Central memory CD8-positive, alpha-beta T cell (primary cell): ENCODE data around the gene S1PR3.
"Not testable (repeated sequence)": the region's sequence is repeated elsewhere in the genome, so short reads cannot be mapped to it uniquely, and the experiment has no call there.

Experiments used
- ATAC-seq: fragments of 150-1000 bp; cut with Tn5 transposase; replicated peaks from 2 replicates; pipeline ENCODE4 v1.10.0; 2022; ENCODE audit warnings: mild to moderate bottlenecking, moderate FRiP score, moderate number of reproducible peaks; ENCODE audit not compliant: poor library complexity, severe bottlenecking; ENCODE audit errors: extremely low read depth
- DNase-seq, 2 donors: peaks; one replicate each; pipeline ENCODE4 v3.0.0; 2021; ENCODE audit warnings: low spot score in 2 of 2
- H3K27ac Mint-ChIP-seq: one replicate; pipeline ENCODE4 v1.8.0; 2022; ENCODE audit warnings: low read depth, mild to moderate bottlenecking, moderate library complexity, mixed read lengths
- H3K27me3 Mint-ChIP-seq: one replicate; pipeline ENCODE4 v1.8.0; 2022; ENCODE audit warnings: mixed read lengths
- H3K36me3 Mint-ChIP-seq: one replicate; pipeline ENCODE4 v1.8.0; 2022; ENCODE audit warnings: mild to moderate bottlenecking, moderate library complexity, mixed read lengths; ENCODE audit not compliant: insufficient read depth
- H3K4me1 Mint-ChIP-seq: one replicate; pipeline ENCODE4 v1.8.0; 2022; ENCODE audit warnings: mixed read lengths
- H3K4me3 Mint-ChIP-seq: one replicate; pipeline ENCODE4 v1.8.0; 2022; ENCODE audit warnings: mild to moderate bottlenecking, moderate library complexity, mixed read lengths
- H3K9me3 Mint-ChIP-seq: one replicate; pipeline ENCODE4 v1.8.0; 2022; ENCODE audit warnings: mixed read lengths

Gene S1PR3

DNA sequence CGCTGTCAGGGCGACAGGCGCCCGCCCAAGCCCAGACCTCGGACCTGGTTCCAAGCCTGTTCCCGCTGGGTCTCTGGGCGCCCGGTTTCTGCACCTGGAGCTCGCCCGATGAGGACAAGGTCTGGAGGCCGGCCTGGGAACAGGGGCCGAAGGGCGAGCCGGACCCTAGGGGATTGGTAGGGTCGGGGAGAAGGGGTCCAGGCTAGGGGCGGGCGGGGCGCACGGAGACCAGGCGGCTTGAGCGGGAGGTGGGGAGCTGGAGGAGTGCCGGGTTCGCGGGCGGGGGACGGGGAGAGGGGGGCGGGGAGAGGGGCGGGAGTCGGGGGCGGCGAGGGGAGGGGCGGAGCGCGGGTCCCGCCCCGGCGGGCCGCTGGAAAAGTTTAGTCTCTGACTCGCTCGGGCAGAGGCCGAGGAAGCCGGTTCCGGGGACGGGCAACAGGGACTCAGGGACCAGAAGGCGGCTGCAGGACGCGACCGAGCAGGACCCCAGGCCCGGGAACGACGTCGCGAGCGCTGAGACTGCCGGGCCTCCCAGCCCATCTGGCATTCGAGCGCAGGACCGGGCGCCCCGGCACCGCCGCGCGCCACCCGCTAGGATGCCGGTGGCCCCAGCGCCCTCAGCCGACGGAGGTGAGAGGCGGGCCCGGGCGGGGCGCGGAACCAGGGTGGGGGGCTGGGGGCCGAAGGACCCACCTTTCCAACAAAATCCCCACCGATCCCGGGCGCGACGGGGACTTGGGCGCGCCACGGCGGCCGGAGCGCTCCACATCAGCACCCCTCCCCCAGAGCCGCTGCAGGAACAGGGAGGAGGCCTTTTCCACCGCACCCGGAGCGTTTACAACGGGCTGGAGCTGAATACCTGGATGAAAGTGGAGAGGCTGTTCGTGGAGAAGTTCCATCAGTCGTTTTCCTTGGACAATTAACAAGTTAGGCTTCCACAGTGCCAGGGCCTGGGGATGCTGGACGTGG is at the start of gene S1PR3:
Gene S1PR3 (plus strand): TSS at position 403 of the 969 bp plus-strand sequence. CDS start 9,733 bp downstream, outside the sequence.
- Mint-ChIP-seq H3K36me3 (no peaks in the 10 kb centered on the region), H3K9me3 (no peaks in the 10 kb centered on the region), H3K4me3 (no peak within 1 kb of the TSS), H3K27me3 (peaks cover 55% of the 10 kb centered on the region), H3K4me1 (peaks cover 15% of the 10 kb centered on the region), H3K27ac (no peak within 1 kb of the TSS)
- DNase-seq: no peak
- ATAC-seq: no peak

DNA sequence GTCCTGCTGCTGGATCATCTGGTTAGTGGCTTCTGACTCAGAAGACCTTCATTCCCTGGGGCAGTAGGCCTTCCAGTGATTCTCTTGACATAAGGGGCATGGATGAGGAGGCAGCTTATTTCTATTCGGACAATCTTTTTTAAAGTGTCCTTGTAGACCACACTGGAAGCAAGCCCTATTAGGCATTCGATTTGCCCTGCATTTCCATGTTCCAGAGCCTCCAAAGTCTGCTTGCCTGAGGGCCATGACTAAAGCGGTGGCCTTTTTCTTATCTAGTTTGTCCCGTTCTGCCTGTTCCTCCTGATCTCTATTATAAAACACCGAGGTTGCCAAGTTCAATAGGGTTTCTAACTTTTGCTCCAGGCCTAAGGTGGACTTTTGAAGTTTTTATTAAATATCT is 49.7 kb upstream of the S1PR3 start:
- DNase-seq, H3K4me1 Mint-ChIP-seq, H3K27ac Mint-ChIP-seq, H3K4me3 Mint-ChIP-seq, ATAC-seq, H3K27me3 Mint-ChIP-seq, H3K36me3 Mint-ChIP-seq, H3K9me3 Mint-ChIP-seq: not testable (repeated sequence)

DNA sequence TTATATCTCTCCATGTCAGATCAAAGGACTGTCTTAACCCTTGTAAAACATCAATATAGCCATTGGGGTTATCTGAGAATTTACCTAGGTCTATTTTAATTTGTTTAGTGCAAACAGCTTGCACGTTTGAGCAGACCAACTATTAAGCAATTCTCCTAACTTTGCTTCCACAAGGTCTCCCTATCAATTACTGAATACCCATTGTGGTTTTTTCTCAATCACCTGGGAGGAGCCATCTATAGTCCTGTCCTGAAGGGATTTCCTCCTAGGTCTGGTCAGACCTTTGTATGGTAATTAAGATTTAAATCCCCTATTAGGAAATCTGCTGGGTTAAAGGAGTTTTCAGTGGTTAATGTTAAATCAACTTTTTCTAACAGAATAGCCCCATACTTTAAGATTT is 48.9 kb upstream of the S1PR3 start:
- ATAC-seq (no peak), DNase-seq (no peak)
- H3K4me1 Mint-ChIP-seq: no peaks in the 10 kb centered on the region
- no peaks in the 10 kb centered on the region for H3K36me3 Mint-ChIP-seq
- H3K27me3 Mint-ChIP-seq: no peaks in the 10 kb centered on the region
- no peak overlapping the region for H3K4me3 Mint-ChIP-seq
- H3K9me3 Mint-ChIP-seq: no peaks in the 10 kb centered on the region
- no peak overlapping the region for H3K27ac Mint-ChIP-seq

DNA sequence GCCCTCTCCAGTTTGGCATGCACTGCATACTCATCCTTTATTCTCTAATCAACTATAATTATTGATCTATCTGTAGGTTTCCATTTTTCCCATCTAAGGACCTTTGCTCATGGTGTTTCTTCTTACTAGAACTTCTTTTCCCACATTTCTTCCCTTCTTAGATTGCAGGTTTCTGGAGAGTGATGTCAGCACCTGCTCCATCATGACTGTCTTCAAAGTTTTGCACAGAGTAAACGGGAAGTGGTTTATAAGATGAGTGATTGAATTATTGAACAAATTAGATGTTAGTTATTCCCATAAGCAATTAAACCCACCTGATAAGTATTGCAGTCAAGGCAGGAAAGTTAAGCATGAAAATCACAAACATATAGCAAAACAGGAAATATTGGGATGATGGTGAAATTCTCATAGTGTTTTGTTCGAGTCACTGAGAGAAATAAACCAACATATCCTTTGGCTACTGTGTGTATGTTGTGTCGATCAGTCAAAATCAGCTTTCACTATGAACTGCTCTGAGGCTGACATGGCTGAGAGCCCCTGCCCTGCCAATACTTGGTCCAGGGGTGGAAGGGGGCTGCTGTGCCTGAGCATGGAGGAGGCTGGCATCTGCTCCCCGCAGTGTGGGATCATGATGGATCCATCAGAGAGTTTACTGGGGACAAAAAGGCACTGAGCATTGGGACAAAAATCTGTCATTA is 45.5 kb upstream of the S1PR3 start:
- no peaks in the 10 kb centered on the region for H3K4me1 Mint-ChIP-seq
- ATAC-seq: no peak
- no peaks in the 10 kb centered on the region for H3K36me3 Mint-ChIP-seq
- H3K27me3 Mint-ChIP-seq: no peaks in the 10 kb centered on the region
- H3K4me3 Mint-ChIP-seq: no peak overlapping the region
- H3K9me3 Mint-ChIP-seq: no peaks in the 10 kb centered on the region
- no peak for DNase-seq
- no peak overlapping the region for H3K27ac Mint-ChIP-seq

DNA sequence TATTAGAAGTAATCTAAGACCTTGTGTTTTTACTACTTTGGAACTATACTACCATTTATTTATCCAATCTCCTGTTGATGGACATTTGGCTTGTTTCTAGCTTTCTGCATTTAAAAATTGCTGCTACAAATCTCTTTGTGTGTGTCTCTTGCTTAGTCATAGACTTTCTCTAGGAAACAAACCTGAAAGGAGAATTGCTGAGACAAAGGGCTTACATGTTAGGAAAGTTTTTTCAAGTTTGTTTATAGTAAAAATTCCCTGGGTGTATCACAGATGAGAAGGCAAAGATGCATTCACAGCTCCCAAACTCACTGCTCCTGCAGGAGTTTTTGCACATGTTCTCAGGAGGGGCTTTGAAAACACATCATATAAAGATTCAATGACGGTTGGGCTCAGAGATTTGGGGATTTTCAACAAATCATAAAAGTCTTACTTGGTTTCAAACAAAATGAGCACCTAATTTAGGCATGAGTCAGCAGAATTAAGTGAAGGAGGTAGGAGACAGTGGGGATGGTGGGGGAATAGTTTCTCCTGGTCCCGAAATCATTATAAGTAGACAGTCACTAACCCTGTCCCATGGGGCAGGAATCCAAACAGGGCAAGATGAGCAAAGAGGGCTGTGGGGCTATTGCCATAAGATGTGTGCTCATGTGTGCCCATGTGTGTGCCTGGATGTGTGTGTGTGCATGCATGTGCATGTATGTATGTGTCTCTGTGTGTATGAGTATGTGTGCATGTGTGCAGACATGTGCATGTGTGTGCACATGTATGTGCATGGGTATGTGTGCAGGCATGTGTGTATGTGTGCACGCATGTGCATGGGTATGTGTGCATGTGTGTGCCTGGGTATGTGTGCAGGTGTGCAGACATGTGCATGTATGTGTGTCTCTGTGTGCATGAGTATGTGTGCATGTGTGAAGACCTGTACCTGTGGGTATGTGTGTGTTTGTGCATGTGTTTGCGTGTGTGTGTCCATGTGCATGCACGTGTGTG is 43.4 kb upstream of the S1PR3 start:
- H3K27ac Mint-ChIP-seq: no peak overlapping the region
- H3K36me3 Mint-ChIP-seq: no peaks in the 10 kb centered on the region
- no peaks in the 10 kb centered on the region for H3K9me3 Mint-ChIP-seq
- no peak overlapping the region for H3K4me3 Mint-ChIP-seq
- DNase-seq (no peak), ATAC-seq (no peak)
- H3K4me1 Mint-ChIP-seq: no peaks in the 10 kb centered on the region
- H3K27me3 Mint-ChIP-seq: peaks cover under 1% of the 10 kb centered on the region

DNA sequence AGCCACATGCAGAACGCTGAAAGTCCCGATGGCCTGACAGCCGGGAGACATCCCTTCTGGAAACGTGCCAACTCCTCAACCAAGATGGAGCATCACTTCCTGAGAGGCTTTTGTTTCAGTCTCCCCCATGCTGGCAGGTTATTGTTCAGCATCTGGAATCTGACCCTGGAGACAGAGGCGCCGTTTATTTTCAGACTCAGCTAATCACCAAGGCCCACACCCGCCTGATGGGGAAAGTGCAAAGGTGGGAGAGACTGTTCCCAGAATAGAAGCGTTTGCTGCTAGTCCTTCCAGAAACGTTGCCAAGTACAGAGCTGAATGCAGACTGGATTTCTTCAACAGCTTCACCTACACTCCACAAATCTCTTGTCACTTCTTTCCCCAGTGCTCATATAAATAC is 41.8 kb upstream of the S1PR3 start:
- no peaks in the 10 kb centered on the region for H3K9me3 Mint-ChIP-seq
- no peak overlapping the region for H3K27ac Mint-ChIP-seq
- DNase-seq: no peak
- no peaks in the 10 kb centered on the region for H3K36me3 Mint-ChIP-seq
- no peak for ATAC-seq
- peaks cover 15% of the 10 kb centered on the region for H3K27me3 Mint-ChIP-seq
- H3K4me3 Mint-ChIP-seq: no peak overlapping the region
- no peaks in the 10 kb centered on the region for H3K4me1 Mint-ChIP-seq

DNA sequence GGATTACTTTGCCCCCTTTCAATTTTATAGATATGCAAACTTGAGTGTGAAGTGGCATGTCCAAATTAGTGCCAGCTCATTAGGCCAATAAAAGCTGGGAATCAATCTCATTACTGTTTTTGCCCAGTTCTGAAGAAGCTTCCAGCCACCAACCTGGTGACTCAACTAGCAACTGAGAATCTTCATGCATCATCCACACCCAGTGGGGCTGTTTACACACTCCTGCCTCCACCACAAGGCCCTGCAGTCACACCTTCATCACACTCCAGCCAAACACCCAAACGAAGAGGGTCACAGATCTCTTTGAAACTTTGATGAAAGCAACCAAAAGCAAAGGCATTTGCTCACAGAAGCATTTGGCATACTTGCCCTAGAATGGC is 41.3 kb upstream of the S1PR3 start:
- ATAC-seq: no peak
- Mint-ChIP-seq H3K36me3 (no peaks in the 10 kb centered on the region), H3K27ac (no peak overlapping the region), H3K27me3 (peaks cover 21% of the 10 kb centered on the region), H3K4me1 (no peaks in the 10 kb centered on the region), H3K4me3 (no peak overlapping the region), H3K9me3 (no peaks in the 10 kb centered on the region)
- no peak for DNase-seq

DNA sequence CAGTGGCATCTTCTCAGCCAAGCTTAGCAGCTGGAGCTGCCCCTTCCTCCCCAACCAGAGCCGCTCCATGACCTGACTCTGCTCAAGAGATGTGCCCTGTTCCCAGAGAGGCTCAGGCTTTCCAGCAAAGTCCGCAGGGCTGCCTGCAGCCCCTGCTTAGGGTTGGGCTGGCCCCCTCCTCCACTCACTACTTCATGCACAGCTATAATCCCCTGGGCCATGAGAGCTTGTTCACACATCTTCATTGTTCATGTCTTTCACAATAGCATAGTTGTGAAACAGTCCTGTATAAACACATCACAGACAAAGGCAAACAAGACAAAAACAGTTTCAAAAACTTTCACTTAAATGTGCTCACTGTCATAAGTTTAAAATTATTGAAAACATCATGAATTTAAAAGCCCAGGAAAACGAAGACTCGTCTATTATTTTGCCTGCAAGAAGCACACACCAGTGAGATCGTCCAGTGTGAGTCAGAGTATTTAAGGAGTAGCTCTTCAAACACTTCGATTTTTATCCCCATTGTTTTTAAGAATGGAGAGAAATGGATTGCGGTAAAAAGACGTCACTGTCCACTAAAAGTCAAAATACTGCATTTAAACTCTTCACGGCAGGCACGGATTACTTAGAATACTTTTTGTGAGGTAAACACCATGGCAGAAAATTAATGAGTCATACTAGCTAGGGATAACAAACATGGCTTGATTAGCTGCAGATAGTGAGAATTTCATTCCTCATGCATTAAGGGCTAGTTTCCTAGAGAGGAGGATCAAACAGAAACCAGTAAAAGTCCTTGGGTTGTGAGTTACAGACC is 40.7 kb upstream of the S1PR3 start:
- H3K9me3 Mint-ChIP-seq: no peaks in the 10 kb centered on the region
- no peak overlapping the region for H3K27ac Mint-ChIP-seq
- H3K4me1 Mint-ChIP-seq: no peaks in the 10 kb centered on the region
- peaks cover 27% of the 10 kb centered on the region for H3K27me3 Mint-ChIP-seq
- H3K36me3 Mint-ChIP-seq: no peaks in the 10 kb centered on the region
- DNase-seq (no peak), ATAC-seq (no peak)
- H3K4me3 Mint-ChIP-seq: no peak overlapping the region

DNA sequence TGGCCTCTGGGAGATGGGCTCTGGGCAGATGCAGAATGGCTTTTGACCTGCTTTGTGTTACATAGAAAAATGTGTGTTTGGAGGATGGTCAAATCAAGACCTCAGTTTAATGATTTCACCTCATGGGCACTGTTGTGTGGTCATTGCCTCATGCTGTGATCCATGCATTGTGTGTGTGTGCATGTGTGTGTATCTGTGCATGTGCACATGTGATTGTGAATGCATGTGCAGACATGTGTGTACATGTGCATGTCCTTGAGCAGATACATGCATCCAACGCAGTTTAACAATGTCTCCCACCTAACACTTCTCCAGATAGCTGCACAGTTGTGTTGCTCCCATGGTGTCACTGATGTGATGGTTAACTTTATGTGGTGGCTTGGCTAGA is 40.1 kb upstream of the S1PR3 start:
- Mint-ChIP-seq H3K4me1 (no peaks in the 10 kb centered on the region), H3K9me3 (no peaks in the 10 kb centered on the region), H3K36me3 (no peaks in the 10 kb centered on the region), H3K27ac (no peak overlapping the region), H3K4me3 (no peak overlapping the region), H3K27me3 (peaks cover 33% of the 10 kb centered on the region)
- DNase-seq (no peak), ATAC-seq (no peak)

DNA sequence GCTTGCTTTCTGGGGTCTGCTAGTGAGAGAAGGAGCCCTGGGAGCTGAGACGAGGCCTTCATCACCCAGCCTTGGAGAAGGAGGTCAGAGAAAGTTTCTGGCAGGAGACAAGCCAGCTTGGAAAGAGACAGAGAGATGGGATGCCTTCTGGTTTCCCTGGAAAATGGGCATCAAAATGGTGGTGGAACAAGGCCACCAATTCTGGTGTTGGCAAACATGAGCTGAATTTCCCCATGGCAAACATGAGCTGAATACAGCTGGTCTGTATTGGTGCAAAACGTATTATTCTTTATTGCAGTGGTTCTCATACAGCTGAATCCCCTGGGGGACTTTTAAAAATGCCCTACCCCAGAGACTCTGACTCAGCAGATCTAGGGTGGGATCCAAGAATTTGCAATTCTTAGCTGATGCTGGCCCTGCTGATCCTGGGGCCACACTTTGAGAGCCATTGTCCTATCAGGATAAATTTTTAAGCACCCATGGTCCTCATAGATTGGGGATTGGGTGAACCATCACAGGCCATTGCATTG is 39.1 kb upstream of the S1PR3 start:
- no peak for DNase-seq
- Mint-ChIP-seq H3K4me1 (no peaks in the 10 kb centered on the region), H3K9me3 (no peaks in the 10 kb centered on the region), H3K27me3 (peaks cover 33% of the 10 kb centered on the region), H3K4me3 (no peak overlapping the region), H3K27ac (no peak overlapping the region), H3K36me3 (no peaks in the 10 kb centered on the region)
- ATAC-seq: no peak

DNA sequence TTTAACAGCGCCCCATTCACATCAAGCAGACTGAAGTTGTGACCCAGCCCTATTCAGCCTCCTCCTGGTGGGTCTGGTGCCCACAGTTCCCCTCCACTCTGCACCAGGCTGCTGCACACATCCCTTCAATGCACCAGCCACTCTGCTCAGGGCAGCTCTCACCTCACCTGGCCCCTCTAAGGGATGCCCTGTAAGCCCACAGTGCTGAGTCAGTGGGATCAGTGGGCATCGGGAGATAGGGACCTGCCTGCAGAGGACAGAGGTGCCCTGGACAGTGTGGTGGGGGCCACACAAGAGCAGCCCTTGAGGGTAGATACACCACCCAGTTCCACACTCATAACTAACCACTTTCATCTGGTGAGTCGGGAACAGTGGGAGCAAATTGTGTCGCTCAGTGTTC is 38.3 kb upstream of the S1PR3 start:
- no peaks in the 10 kb centered on the region for H3K9me3 Mint-ChIP-seq
- no peak overlapping the region for H3K27ac Mint-ChIP-seq
- ATAC-seq (no peak), DNase-seq (no peak)
- H3K4me1 Mint-ChIP-seq: no peaks in the 10 kb centered on the region
- peaks cover 2% of the 10 kb centered on the region for H3K36me3 Mint-ChIP-seq
- H3K4me3 Mint-ChIP-seq: no peak overlapping the region
- peaks cover 33% of the 10 kb centered on the region for H3K27me3 Mint-ChIP-seq
